Activated CD4-positive, alpha-beta T cell treated with anti-CD3 and anti-CD28 coated beads, Interleukin-2, amount 50 U/mL, for 1 hour (primary cell): Measurements from ENCODE around the gene YPEL5.

Source experiments
- DNase-seq: peaks from one replicate; pipeline ENCODE4 v3.0.0-alpha.2; 2020

YPEL5 gene

GRCh38 chr2:30208453-30208852 lies 61.6 kb downstream of the YPEL5 start:
- DNase-seq = peak; percentile 36

GRCh38 chr2:30209227-30209626 lies 62.4 kb downstream of the YPEL5 start:
- no peak for DNase-seq
